Testis (tissue), 3 donors: ENCODE measurements around the gene DPRX. TPM values are rescaled to one million over a fixed set of nuclear protein-coding genes. Genes with fewer than 3 reads are reported as not detected.
A peak's percentile ranks its signal among the peaks of the same experiment; 100 is the strongest.

Experiments used
- DNase-seq: peaks from one replicate; pipeline ENCODE4 v3.0.0-alpha.2; 2019
- H3K27ac ChIP-seq, 2 donors: fragments of 200-600 bp; sonication (generic); one replicate each; pipeline ENCODE4 v1.5.1; 2019
- H3K27me3 ChIP-seq: fragments of 200-600 bp; sonication (generic); one replicate; pipeline ENCODE4 v1.5.1; 2019
- H3K36me3 ChIP-seq: fragments of 200-600 bp; sonication (generic); one replicate; pipeline ENCODE4 v1.5.1; 2017; ENCODE audit warnings: low read depth; ENCODE audit errors: missing control alignments
- H3K4me1 ChIP-seq: fragments of 200-600 bp; sonication (generic); one replicate; pipeline ENCODE4 v1.5.1; 2019
- H3K4me3 ChIP-seq, 2 donors: fragments of 200-600 bp; sonication (generic); one replicate each; pipeline ENCODE4 v1.5.1; 2017 to 2019
- H3K9me3 ChIP-seq: fragments of 200-600 bp; sonication (generic); one replicate; pipeline ENCODE4 v1.5.1; 2017
- CTCF ChIP-seq, 3 experiments: fragments of 450-650 bp in 2 of 3; fragments of 200-600 bp in 1 of 3; sonication (generic) in 1 of 3; IDR thresholded peaks; one replicate each; pipeline ENCODE4 v1.5.1; 2016 to 2019; ENCODE audit warnings: antibody characterized with exemption in 3 of 3, mild to moderate bottlenecking in 2 of 3, moderate library complexity in 1 of 3
- POLR2A ChIP-seq: fragments of 450-650 bp; IDR thresholded peaks from one replicate; pipeline ENCODE4 v1.6.1; 2017; ENCODE audit warnings: antibody characterized with exemption, mild to moderate bottlenecking, moderate library complexity
- WGBS, 2 donors: methylation state at CpG; one replicate each; pipeline ENCODE4 v1.1.5; 2018; 5-methylcytosine and 5-hydroxymethylcytosine counted together
- intact Hi-C: fragments of 100-400 bp; cut with DNase I; formaldehyde crosslinking; loops from one replicate; pipeline ENCODE4 v1.15.1; 2023; ENCODE audit warnings: low total_unique reads
- polyA plus RNA-seq: library from polyadenylated mRNA; stranded (reverse); fragments of 350-450 nt; fragmentation: Illumina TruSeq; extraction: RNeasy Lipid Tissue Mini Kit (QIAGEN cat#74804); gene quantifications from one replicate; pipeline ENCODE4 v1.2.3, GENCODE V29; 2014; ENCODE audit warnings: low read depth, low replicate concordance; ENCODE audit not compliant: insufficient read depth
- total RNA-seq, 2 donors: library from RNA; depleted of rRNA; stranded (reverse); fragments of >200 nt; gene quantifications; one replicate each; pipeline ENCODE4 v1.2.3, GENCODE V29; 2016

The DPRX gene
- total and polyA plus RNA-seq, 3 donors from 2014 or later, result not detected

GRCh38 chr19:53642381-53643099 lies 10.7 kb downstream of the DPRX start:
- H3K9me3 ChIP-seq, result no peaks in the 10 kb centered on the region
- H3K4me1 ChIP-seq, result no peaks in the 10 kb centered on the region
- no peak overlapping the region for H3K4me3 ChIP-seq
- TF ChIP-seq POLR2A (no peak), CTCF (IDR thresholded peaks at IDR 0.05) (no peak)
- WGBS, 2 donors, result 70 to 75% methylated on average over 8 of the region's 8 CpGs
- no peak overlapping the region for H3K27ac ChIP-seq
- no peak for DNase-seq
- intact Hi-C loops, result no loop called here
- no peaks in the 10 kb centered on the region for H3K27me3 ChIP-seq
- no peaks in the 10 kb centered on the region for H3K36me3 ChIP-seq

GRCh38 chr19:53644061-53644816 lies 12.4 kb downstream of the DPRX start:
- H3K36me3 ChIP-seq, result no peaks in the 10 kb centered on the region

GRCh38 chr19:53646144-53646543 lies 14.3 kb downstream of the DPRX start:
- TF ChIP-seq CTCF (IDR thresholded peaks at IDR 0.05) (no peak), POLR2A (no peak)
- no peaks in the 10 kb centered on the region for H3K36me3 ChIP-seq
- intact Hi-C loops, result no loop called here
- H3K4me3 ChIP-seq, result no peak overlapping the region
- no peaks in the 10 kb centered on the region for H3K27me3 ChIP-seq
- DNase-seq, result no peak
- 82 to 83% methylated on average over 2 of the region's 2 CpGs for WGBS, 2 donors
- no peaks in the 10 kb centered on the region for H3K9me3 ChIP-seq
- no peak overlapping the region for H3K27ac ChIP-seq
- no peaks in the 10 kb centered on the region for H3K4me1 ChIP-seq

More at GRCh38 chr19:53644061-53644816, 12.4 kb downstream of the DPRX start:
- TF ChIP-seq CTCF (IDR thresholded peaks at IDR 0.05), result no peak
- no peaks in the 10 kb centered on the region for H3K4me1 ChIP-seq
- WGBS, 2 donors, result 81 to 83% methylated on average over 4 of the region's 4 CpGs
- H3K27me3 ChIP-seq, result no peaks in the 10 kb centered on the region
- intact Hi-C loops, result no loop called here
- H3K4me3 ChIP-seq, result no peak overlapping the region
- H3K27ac ChIP-seq, result no peak overlapping the region
- DNase-seq, result no peak
- H3K9me3 ChIP-seq, result no peaks in the 10 kb centered on the region

- no peak for TF ChIP-seq CTCF (IDR thresholded peaks at IDR 0.05)
- no peak for TF ChIP-seq POLR2A
- intact Hi-C loops, result no loop called here
- no peak for DNase-seq
- Histone ChIP-seq H3K36me3 (no peaks in the 10 kb centered on the region), H3K27ac (no peak overlapping the region), H3K27me3 (no peaks in the 10 kb centered on the region), H3K9me3 (no peaks in the 10 kb centered on the region), H3K4me3 (peak overlapping the region in 1 of 2 donors; percentile 44), H3K4me1 (no peaks in the 10 kb centered on the region)
- WGBS, 2 donors, result 70 to 86% methylated on average over 13 of the region's 13 CpGs
Observed at GRCh38 chr19:53647350-53647749, 15.6 kb downstream of the DPRX start.
